ENCODE measurements around the gene FGF18. TPM values are rescaled to one million over a fixed set of nuclear protein-coding genes. Genes with fewer than 3 reads are reported as not detected.

The FGF18 gene
- total RNA-seq, 1 donor from 2014 or later: not detected

DNA sequence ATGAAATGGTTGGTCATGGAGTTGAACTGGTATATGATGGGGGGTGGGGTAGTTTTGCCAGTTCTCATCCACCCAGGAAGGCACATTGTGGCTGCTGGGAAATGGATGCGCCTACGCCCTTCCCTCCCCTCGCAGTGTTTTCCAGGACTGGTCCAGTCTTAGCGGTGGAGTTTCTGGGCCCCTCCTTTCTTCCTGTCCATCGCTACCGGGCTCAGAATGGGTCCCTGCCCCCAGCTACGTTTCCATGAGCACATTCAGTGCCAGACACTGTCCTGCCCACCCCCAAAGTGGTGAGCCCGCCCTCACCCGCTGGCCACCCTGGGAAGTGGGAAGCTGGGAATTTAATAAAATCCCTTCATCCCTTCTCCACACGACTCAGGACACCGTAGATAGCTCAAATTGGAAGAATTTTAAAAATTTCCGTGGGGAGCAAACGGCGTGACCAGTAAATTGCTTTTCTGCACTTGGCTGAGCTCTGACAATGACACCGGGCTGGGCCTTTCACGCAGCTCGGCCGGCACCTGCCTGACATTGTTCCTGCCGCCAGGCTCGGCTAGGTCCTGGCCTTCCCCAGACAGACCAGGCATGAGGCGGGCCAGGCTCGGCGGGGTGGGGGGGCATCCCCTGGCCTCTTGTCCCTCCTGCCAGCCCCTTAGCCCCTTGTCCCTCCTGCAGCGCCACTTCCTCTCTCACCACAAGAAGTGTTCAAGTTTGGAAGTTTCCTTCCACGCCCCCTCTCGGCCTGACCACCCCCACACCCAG, 3.6 kb downstream of the FGF18 start:
- DNase-seq (ENCODE audit: low read depth in 2 of 2): no peak

DNA sequence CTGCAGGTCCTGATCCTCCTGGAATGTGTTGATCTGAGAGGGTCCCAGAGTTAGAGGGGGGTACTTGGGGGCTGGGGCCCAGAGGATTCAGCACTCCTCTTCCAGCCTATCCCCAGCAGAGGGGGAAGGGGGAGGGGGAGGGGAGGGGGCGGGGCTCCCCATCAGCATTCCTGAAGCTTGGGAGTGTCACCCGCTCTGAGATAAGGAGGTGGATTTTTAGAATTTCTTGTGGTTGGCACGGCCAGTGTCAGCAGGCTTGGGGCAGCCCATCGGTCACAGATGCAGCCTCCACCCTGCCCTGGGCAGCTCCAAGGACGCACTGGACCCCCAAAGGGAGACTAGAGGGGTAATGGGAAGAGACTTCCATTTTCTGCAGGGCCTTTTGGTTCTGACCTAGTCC, 5.3 kb downstream of the FGF18 start:
- DNase-seq (ENCODE audit: low read depth in 2 of 2): no peak

DNA sequence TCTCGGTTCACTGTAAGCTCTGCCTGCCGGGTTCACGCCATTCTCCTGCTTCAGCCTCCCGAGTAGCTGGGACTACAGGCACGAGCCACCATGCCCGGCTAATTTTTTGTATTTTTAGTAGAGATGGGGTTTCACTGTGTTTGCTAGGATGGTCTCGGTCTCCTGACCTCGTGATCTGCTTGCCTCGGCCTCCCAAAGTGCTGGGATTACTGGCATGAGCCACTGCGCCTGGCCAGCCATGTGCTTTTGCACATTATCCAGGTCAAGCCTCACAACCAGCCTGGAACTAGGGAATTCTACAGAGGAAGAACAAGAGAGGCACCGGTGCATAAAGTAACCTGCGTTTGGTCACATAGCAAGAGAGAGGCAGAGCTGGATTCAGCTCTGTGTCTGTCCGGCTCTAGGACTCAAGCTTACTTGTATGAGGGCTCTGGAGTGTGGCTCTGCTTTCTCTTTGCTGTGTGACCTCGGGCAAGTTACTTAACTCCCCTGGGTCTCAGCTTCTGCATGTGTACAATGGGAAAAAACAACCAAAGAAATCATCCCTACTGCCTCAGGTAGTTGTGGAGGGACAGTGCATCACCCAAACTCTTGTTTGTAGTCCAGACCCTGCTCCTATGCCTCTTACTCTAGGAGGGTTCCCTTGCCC, 6.3 kb downstream of the FGF18 start:
- no peak for DNase-seq (ENCODE audit: low read depth in 2 of 2)

DNA sequence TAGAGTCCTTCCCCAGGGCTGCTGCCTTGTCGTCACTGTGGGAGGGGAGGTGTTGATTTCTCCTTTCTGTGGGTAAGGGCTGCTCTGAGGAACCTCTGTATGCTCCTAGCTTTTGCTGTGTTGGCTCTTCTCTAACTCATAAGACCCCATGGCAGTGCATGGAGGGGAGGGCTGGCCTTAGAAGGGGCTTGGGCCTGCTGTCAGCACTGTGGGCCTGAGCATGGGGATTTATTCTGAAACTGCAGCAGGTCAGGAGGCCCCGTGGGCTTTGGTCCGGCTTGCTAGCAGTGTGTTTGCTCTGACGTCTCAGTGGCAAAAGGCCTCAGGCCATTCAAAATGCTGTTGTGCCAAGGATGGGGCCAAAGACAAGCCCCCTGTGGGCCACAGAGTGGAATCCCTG, 6.8 kb downstream of the FGF18 start:
- DNase-seq (ENCODE audit: low read depth in 2 of 2): no peak

DNA sequence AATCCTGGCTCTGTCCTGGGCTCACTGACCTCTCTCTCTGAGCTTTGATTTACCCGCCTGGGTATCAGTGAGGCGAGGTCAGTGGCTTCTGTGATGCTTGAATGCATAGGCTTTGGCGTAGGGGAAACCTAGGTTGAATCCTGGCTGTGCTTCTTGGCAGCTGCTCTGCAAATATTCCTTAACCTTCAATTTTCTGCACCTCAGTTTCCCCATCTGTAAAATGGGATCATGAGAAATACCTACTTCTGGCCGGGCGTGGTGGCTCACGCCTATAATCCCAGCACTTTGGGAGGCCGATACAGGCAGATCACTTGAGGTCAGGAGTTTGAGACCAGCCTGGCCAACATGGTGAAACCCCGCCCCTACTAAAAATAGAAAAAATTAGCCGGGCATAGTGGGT, 7.2 kb downstream of the FGF18 start:
- no peak for DNase-seq (ENCODE audit: low read depth in 2 of 2)

DNA sequence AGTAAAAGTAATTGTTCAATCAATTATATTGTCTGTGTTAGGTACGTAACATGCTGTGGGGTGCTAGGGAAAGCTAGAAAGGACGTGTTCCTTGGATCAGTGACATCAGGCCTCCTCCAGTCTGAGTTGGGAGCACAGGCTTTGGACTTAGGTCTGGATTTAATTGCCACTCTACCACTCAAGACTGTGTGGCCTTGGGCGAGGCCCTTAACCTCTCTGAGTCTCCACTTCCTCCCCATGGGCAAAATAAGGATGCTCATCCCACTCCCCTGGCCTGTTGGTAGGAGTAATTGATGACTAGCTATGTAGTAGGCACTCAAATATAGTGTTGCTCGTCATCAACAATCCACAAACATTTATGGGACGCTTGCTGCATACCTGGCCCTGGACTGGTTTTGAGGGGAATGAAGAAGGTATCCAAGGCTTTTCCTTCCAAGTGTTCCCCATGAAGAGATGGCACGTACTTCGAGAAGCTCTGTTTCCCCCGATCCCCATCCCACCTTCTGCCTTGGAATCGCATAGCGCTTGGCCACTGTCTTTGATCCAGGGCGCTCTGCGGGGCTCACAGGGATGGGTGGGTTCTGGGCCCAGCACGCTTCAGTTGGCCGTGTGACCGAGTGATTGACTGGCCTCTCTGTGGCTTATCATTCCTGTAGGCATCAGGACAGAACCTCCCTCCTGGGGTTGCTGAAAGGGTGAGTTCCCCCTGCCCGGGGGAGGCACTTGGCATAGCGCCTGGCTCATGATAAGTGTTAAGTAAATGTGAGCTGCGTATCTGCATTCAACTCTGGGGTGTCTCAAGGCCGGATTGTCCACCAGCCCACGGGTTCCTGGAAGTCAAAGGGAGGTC, 8.1 kb downstream of the FGF18 start:
- no peak for DNase-seq (ENCODE audit: low read depth in 2 of 2)

DNA sequence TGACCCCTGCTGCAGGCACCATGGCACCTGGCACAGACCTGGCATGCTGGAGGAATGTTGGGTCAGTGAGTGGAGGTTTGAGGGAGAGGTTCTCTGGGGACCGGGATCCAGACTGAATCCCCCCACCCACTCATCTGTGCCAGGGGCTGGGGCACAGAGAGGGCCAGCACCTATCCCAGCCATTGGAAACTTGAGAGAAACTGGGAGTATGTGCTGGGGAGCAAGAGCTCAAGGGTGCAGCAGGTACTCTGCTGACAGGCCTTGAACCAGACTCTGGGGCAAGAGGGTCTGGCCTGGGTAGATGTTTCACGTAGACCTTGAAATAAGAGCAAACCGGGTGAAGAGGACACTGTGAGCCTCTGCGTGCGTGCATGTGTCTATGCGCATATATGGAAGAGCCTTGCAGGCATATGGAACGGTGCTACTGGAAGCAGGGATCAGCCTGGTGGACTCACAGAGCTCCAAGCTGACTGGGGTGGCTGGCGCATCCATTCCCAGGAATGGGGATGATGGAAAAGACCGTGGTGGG, 8.8 kb downstream of the FGF18 start:
- no peak for DNase-seq (ENCODE audit: low read depth in 2 of 2)

DNA sequence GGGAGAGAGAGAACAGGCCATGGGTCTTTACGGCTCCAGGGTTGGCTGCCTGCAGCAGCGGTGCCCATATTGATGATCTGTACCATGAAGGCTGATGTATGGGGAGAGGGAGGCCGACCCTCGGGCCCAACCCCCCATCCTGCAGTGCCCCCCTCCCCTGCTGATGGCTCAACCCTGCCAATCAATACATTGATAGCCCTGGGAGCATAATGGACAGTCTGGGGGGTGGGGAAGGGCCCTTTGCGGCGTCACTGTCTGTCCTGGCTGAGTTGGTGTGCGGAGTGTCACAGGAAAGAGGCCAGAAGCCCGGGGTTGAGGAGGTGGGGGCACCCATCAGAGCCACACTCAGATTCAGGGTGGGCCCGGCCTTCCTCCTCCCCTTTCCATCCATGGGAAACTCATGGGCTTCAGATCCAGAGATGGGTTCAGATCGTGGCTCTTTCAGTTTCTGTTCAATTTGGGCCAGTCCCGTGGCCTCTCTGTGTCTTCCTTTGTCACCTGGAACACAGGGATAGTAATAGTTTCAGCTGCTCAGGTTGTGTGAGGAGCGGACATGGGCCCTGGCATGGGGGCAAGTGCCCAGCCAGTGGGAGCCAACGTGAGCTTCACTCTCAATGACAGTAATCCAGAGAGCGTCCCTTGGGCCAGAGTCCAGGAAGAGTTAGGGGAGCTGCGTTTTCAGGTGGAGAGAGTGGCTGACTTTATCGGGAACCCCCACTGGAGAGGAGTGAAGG, 9.5 kb downstream of the FGF18 start:
- no peak for DNase-seq (ENCODE audit: low read depth in 2 of 2)

DNA sequence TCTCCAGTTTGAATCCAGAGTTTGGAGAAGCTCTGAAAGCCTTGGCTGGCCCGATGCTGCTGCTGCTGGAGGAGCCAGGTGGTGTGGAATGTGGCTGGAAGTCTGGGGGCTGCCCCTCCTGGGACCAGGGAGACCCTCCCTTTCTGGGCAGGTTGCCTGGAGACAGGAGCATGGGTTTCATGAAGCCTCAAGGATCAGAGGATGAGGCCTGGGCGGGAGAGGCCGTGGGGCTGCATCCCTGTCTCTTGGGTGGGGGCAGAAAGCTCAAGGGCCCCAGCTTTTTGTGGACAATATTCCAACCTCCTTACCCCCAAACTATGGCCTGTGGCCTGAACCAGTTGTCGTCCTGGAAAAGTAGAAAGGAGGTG, 10.1 kb downstream of the FGF18 start:
- no peak for DNase-seq (ENCODE audit: low read depth in 2 of 2)

DNA sequence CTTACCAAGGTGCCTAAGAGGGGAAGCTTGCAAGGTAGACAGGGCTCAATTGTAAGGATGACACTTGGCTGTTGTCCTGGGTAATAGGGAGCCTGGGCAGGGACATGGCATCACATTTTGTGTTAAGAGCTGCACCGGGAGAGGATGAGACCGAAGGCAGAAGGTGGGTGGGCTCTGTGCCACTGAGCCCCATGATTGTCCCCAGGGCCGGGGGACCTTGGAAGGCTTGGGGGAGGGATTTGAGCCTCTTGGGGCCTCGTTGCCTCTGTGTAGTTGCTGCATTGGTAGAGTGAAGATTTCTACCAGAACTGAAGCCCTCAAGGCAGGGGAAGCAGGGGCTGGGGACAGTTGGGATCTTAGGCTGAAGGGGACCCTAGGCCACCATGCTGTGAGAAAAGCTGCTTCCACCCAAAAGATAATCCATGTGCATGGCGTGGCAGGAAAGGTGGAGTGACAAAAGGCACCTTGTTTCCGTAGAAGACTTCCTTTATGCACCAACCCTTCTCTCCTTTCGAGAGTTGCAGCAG, 11.9 kb downstream of the FGF18 start:
- DNase-seq (ENCODE audit: low read depth in 2 of 2): no peak

DNA sequence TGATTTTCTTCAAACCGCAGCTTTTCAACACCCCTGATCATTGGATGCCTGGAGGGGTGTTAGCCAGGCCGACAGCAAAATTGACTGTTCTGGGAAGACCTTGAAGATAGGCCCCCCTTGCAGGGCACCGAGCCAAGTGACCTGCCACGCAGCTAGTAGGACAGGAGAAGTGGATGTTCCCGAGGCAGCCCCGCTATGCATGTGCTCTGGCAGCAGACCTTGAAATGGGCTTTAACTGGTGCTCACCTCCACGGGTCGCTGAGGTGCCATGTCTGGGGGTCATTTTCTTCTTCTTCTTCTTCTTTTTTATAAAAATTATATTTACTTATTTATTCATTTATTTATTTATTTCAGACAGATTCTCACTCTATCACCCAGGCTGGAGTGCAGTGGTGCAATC, 12.6 kb downstream of the FGF18 start:
- no peak for DNase-seq (ENCODE audit: low read depth in 2 of 2)

DNA sequence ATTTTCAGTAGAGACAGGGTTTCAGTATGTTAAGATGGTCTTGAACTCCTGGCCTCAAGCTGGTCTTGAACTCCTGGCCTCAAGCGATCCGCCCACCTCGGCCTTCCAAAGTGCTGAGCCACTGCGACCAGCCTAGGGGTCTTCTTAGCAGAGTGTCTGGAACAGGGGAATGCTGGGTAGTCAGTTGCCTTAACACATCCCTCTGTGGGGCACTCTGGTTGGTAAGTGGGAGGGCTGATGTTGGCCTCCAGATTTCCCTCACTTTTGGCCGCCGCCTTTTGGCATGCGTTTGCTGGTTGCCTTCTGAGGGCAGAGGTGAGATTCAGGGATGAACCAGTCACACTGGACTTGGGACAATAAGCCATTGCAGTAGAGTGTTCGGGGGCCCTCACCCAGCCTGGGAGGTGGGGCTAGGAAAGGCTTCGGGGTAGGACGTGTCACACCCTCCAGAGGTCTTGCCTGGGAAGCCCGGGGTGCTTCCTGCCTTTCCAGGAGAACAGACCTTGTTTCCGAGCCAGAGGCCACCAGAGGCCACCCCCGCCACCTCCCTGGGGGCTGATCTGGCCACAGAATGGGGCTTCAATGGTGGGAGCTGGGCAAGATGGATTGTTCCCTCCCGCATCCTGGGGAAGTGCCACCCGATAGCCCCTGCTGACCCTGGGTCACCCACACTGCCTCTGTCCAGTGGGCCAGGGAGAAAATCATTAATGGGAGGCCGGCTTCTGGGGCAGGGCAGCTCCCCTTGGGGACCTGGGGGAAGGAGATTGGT, 13.3 kb downstream of the FGF18 start:
- DNase-seq (ENCODE audit: low read depth in 2 of 2): no peak

DNA sequence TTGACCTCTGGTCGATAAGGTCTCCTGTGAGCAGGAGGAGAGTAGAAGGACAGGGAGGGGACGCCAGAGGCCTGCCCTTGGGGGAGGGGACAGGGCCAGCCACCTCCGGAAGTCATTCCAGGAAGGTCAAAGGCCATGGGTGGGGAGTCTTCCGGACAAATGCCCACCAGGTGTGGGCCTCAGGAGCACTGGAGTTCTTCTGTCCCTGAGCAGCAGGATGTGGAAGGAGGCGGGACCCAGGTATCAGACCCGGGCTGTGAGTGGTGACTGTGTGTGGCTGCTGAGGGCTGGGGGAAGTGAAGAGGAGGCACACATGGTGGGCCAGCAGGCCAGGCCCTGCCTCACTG, 13.9 kb downstream of the FGF18 start:
- no peak for DNase-seq (ENCODE audit: low read depth in 2 of 2)

DNA sequence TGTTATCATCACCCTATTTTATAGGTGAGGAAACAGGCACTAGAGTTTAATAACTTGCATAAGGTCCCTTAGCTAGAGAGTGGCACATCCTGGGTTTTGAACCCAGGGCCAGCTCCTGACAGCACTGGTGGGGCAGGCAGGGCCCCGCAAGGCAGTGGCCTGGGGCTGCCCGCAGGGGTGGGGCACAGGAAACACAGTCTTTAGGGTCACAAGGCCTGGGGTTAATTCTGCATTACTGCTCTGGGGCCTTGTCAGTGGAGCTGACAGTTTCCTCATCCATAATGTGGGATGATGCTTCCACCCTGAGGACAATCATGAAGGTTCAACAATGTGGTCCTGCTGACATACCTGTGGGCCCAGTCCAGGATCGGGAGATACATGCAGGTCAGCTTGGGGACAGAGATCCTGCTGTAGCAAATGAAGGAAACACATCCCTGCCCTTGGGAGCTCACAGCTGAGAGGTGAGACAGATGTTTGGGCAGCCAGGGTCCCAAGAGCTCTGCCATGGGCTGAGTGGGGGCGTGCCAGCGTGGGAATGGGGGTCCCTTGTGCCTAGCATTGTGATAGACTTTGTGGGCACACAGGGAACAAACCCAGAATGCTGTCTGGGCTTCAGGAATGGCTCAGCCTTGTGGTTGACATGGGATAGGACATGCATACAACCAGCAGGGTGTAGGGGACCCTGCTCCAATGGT, 14.7 kb downstream of the FGF18 start:
- no peak for DNase-seq (ENCODE audit: low read depth in 2 of 2)

DNA sequence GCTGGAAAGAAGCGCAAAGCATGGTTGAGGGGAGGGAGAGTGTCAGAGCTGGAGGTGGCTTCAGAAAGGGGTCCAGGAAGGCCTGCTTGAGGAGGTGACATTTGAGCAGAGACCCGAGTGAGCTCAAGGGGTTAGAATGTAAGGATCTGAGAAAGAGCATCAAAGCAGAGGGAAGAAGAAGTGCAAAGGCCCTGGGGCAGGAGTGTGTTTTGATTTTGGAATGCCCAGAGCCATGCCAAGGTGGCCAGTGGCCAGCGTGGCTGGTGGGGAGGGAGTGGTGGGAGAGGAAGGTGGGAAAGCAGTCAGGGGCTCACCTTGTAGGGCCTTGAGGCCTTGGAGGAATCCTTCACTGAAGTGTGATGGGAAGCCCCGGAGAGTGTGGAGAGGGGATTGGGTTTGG, 15.4 kb downstream of the FGF18 start:
- no peak for DNase-seq (ENCODE audit: low read depth in 2 of 2)

DNA sequence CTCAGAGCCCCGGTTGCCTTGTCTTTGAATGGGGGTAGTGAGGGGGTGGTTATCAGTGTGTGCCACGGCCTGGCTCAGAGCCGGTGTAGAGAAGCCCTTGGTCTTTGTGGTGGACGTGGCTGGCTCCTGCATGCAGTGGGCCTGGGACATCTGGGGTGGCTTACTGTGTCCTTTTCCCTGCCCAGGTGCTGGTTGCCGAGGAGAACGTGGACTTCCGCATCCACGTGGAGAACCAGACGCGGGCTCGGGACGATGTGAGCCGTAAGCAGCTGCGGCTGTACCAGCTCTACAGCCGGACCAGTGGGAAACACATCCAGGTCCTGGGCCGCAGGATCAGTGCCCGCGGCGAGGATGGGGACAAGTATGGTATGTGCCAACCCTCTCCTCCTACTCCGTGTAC, 16.5 kb downstream of the FGF18 start:
- no peak for DNase-seq (ENCODE audit: low read depth in 2 of 2)

DNA sequence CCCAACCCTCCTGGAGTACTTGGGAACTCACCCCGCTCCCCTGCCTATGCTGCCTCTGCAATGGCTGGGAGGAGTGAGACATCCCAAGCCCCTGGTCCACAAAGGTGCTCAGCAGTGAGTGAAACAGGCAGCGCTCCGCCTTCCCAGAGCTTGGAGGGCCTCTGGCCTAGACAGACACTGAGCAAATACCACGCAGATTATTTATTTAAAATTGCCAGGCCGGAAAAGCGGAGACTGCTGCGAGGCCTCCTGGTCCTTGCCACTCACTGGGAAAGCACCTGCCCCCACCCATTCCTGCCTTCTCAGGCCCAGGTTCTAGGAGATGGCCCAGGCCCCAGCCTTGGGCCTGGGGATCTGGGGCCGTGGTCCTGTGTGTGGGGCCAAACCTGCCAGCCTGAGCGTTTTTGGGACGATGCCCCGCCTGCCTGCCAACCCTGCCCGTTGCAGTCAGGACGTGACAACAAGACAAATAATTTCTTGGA, 17.4 kb downstream of the FGF18 start:
- DNase-seq (ENCODE audit: low read depth in 2 of 2): no peak

DNA sequence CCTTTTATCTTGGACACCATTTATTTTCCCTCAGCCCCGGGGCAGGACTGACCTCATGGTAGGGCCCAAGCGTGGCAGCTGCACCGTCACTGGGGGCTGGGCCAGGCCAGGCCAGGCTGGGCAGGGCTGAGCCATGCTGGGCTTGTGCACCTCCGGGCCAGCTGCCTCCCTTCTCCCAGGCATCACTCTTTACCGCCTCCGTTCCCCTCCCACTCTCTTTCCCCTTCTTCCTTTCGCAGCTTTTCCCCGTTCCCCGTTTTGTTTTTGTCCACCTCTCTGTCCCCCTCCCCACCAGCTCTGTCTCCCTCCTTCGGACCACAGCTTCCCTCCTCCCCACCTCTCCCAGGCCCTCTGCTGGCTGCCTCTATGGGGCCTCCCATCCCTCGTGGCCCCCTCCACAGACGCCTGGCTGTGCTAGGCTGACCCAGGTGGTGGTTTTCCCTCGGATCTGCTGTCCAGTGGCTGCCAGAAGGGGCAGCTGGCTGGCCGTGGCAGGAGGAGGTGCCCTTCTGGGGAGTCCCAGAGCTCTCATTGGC, 17.9 kb downstream of the FGF18 start:
- no peak for DNase-seq (ENCODE audit: low read depth in 2 of 2)

DNA sequence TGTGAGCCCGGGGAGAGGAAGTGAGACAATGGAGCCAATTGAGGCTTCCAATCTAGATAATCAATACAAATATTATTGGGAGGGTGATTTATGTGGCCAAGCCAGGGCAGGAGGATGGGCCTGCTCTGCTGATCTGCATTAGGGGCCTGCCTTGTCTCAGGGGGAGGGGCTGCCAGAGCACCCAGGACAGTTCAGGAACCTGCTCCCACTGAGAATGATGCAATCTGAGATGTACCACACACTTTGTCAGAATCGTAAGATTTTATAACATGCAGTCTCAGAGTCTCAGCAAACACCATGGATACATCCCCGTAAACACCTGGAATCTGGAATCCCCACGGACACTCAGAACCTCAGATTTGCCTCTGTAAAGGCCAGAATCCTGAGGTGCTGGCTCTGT, 19.3 kb downstream of the FGF18 start:
- no peak for DNase-seq (ENCODE audit: low read depth in 2 of 2)
